Bronchial smooth muscle cell (primary cell): Measurements from ENCODE around the gene GUCY1A2. TPM values are rescaled to one million over a fixed set of nuclear protein-coding genes. Genes with fewer than 3 reads are reported as not detected.

ENCODE experiments used
- total RNA-seq: library from RNA; depleted of rRNA; stranded (reverse); fragments of >200 nt; gene quantifications from 2 replicates; pipeline ENCODE4 v1.2.1, GENCODE V29; 2014

GUCY1A2 gene
- under 0.01 TPM in 1 of 2 replicates, not detected in the other for total RNA-seq

GRCh38 chr11:107018219-107018901 lies at the start of gene GUCY1A2:
TSS of gene GUCY1A2 (minus strand) at chr11:107018476. CDS start at chr11:107018055, 421 bp downstream.

